K562 (cell line): ENCODE measurements around the gene SND1. TPM values are rescaled to one million over a fixed set of nuclear protein-coding genes. Genes with fewer than 3 reads are reported as not detected.

Experiments used
- ATAC-seq: fragments of 200-7000 bp; cut with Tn5 transposase; 3 replicates; pipeline ENCODE4 v1.9.1; 2020; ENCODE audit warnings: moderate library complexity
- BruUV-seq: library from RNA; stranded (reverse); fragments of 400-500 nt; replicated peaks from 2 replicates; lab custom pipeline; 2021; lab: Mats Ljungman, UMichigan
- CTCF ChIA-PET: fragments of 300-600 bp; formaldehyde crosslinking; extraction: SDS; loops from one replicate; lab custom pipeline; 2021; ENCODE audit warnings: low intra/inter-chr PET ratio; lab: Yijun Ruan, JAX
- POLR2A ChIA-PET: fragments of 300-600, 350-650 bp; sonication (Branson Sonifier 250); formaldehyde crosslinking; extraction: SDS; loops from one replicate; lab custom pipeline; 2021; ENCODE audit warnings: antibody characterized with exemption, inconsistent platforms; lab: Yijun Ruan, JAX
- DNase-seq, 4 experiments: peaks; one replicate each; pipeline versions ENCODE4 v3.0.0 to v3.0.0-alpha.2; 2011 to 2018; ENCODE audit warnings: low spot score in 3 of 4, mixed read lengths in 3 of 4; ENCODE audit errors: extremely low read depth in 1 of 4
- FAIRE-seq: peaks from 2 replicates; lab custom pipeline; 2011; peaks lifted over from hg19 to GRCh38; lab: Jason Lieb, UNC
- H2AFZ ChIP-seq: 2 replicates; pipeline ENCODE4 v1.6.0; 2011; ENCODE audit warnings: low read depth, low read length, control low read depth, inconsistent platforms
- H3K27ac ChIP-seq: fragments of 200-600 bp; 3 replicates; pipeline ENCODE4 v1.8.0; 2011; ENCODE audit warnings: low read depth, mild to moderate bottlenecking, control low read depth, inconsistent platforms, low read length, moderate library complexity, mixed read lengths; ENCODE audit errors: extremely low read depth
- H3K27me3 ChIP-seq, 2 experiments: fragments of 300-600 bp in 1 of 2; 2 replicates in 1 of 2; 3 replicates in 1 of 2; pipeline versions ENCODE4 v1.6.0 to v1.8.0; 2011; ENCODE audit warnings: inconsistent platforms in 2 of 2, low read length in 2 of 2, mild to moderate bottlenecking in 1 of 2, mixed read lengths in 1 of 2, moderate library complexity in 1 of 2; ENCODE audit not compliant: control insufficient read depth in 2 of 2, insufficient read depth in 2 of 2
- H3K36me3 ChIP-seq: fragments of 300-600 bp; 3 replicates; pipeline ENCODE4 v1.8.0; 2011; ENCODE audit warnings: mild to moderate bottlenecking, low read length, inconsistent platforms; ENCODE audit not compliant: control insufficient read depth, insufficient read depth
- H3K4me1 ChIP-seq, 2 experiments: fragments of 200-600 bp in 1 of 2; replicated peaks in 1 of 2; 2 replicates in 1 of 2; 3 replicates in 1 of 2; pipeline versions ENCODE4 v1.5.1 to v1.8.0; 2011; ENCODE audit warnings: inconsistent platforms in 2 of 2, low read length in 2 of 2, mild to moderate bottlenecking in 1 of 2, mixed read lengths in 1 of 2, moderate library complexity in 1 of 2; ENCODE audit not compliant: control insufficient read depth in 2 of 2, insufficient read depth in 2 of 2
- H3K4me2 ChIP-seq: 2 replicates; pipeline ENCODE4 v1.6.1; 2011; ENCODE audit warnings: low read length, control low read depth, inconsistent platforms, mixed read lengths; ENCODE audit not compliant: insufficient read depth
- H3K4me3 ChIP-seq: fragments of 200-600 bp; sonication (generic), shearing (Covaris generic); 2 replicates; pipeline ENCODE4 v1.5.1; 2016; ENCODE audit warnings: control low read depth, inconsistent platforms
- H3K79me2 ChIP-seq: fragments of 200-600 bp; 3 replicates; pipeline ENCODE4 v1.8.0; 2011; ENCODE audit warnings: low read length, inconsistent platforms; ENCODE audit not compliant: control insufficient read depth, insufficient read depth
- H3K9ac ChIP-seq, 2 experiments: 2 replicates each; pipeline versions ENCODE4 v1.6.0 to v1.6.1; 2011; ENCODE audit warnings: low read depth in 2 of 2, low read length in 2 of 2, control low read depth in 1 of 2, inconsistent platforms in 1 of 2, mild to moderate bottlenecking in 1 of 2, mixed read lengths in 1 of 2; ENCODE audit not compliant: insufficient read depth in 1 of 2
- H3K9me1 ChIP-seq: one replicate; pipeline ENCODE4 v1.6.0; 2011; ENCODE audit warnings: inconsistent platforms, mild to moderate bottlenecking, low read length, moderate library complexity; ENCODE audit not compliant: control insufficient read depth, insufficient read depth
- H3K9me3 ChIP-seq: replicated peaks from 2 replicates; pipeline ENCODE4 v1.5.1; 2011; ENCODE audit warnings: low read depth, low read length, inconsistent platforms; ENCODE audit not compliant: control insufficient read depth, insufficient read depth
- H4K20me1 ChIP-seq: replicated peaks from 2 replicates; pipeline ENCODE4 v1.6.1; 2011; ENCODE audit warnings: low read length, inconsistent platforms, mixed read lengths; ENCODE audit not compliant: control insufficient read depth, insufficient read depth
- CBFB ChIP-seq: sonication (generic); formaldehyde crosslinking; IDR thresholded peaks from 2 replicates; pipeline ENCODE4 v1.4.0; 2020; ENCODE audit warnings: mild to moderate bottlenecking, missing genetic modification reagents
- CEBPG ChIP-seq, 3 experiments: fragments of 200-800 bp in 1 of 3; sonication (Bioruptor generic) in 1 of 3; sonication (generic) in 1 of 3; formaldehyde crosslinking in 1 of 3; IDR thresholded peaks in 2 of 3; conservative IDR thresholded peaks in 1 of 3; 2 replicates each; pipeline versions ENCODE4 v1.6.1 to v1.8.0; 2016 to 2022; ENCODE audit warnings: missing compliant biosample characterization in 2 of 3, missing genetic modification characterization in 2 of 3, mild to moderate bottlenecking in 1 of 3, missing genetic modification reagents in 1 of 3
- CTCFL ChIP-seq: IDR thresholded peaks from 2 replicates; pipeline ENCODE4 v1.6.1; 2011; ENCODE audit warnings: borderline replicate concordance, low read depth, mild to moderate bottlenecking, moderate library complexity, low read length; ENCODE audit not compliant: insufficient read depth, poor library complexity, severe bottlenecking
- HEY1 ChIP-seq: fragments of 250-450 bp; sonication (Bioruptor Pico); IDR thresholded peaks from 2 replicates; pipeline ENCODE4 v1.5.0; 2020; ENCODE audit warnings: mild to moderate bottlenecking, moderate library complexity, borderline replicate concordance
- KAT7 ChIP-seq: sonication (generic); formaldehyde crosslinking; IDR thresholded peaks from 2 replicates; pipeline ENCODE4 v1.8.0; 2022; ENCODE audit warnings: missing genetic modification reagents, mild to moderate bottlenecking, borderline replicate concordance
- MAFF ChIP-seq: IDR thresholded peaks from 2 replicates; pipeline ENCODE4 v1.6.1; 2012; ENCODE audit warnings: low read length, improper control_type of control experiment
- MCM2 ChIP-seq: fragments of 450-650 bp; IDR thresholded peaks from 2 replicates; pipeline ENCODE4 v1.6.1; 2017; ENCODE audit warnings: low read depth, mild to moderate bottlenecking
- NFE2 ChIP-seq: IDR thresholded peaks from 2 replicates; pipeline ENCODE4 v1.6.1; 2014; ENCODE audit warnings: antibody characterized with exemption, low read depth
- SIN3B ChIP-seq: fragments of 450-650 bp; IDR thresholded peaks from 2 replicates; pipeline ENCODE4 v1.6.1; 2017; ENCODE audit warnings: low read depth, mild to moderate bottlenecking, moderate library complexity
- SMC3 ChIP-seq: conservative IDR thresholded peaks from 2 replicates; pipeline ENCODE4 v1.6.1; 2011; ENCODE audit warnings: low read depth, low read length, improper control_type of control experiment; ENCODE audit not compliant: insufficient read depth
- STAG1 ChIP-seq: sonication (generic); formaldehyde crosslinking; IDR thresholded peaks from 2 replicates; pipeline ENCODE4 v1.5.0; 2020; ENCODE audit warnings: missing genetic modification reagents, borderline replicate concordance
- TBP ChIP-seq: optimal IDR thresholded peaks from 2 replicates; pipeline ENCODE3; 2011; ENCODE audit warnings: low read depth, low read length, improper control_type of control experiment
- TCF15 ChIP-seq: fragments of 250-450 bp; sonication (Bioruptor Pico); IDR thresholded peaks from 2 replicates; pipeline ENCODE4 v1.8.0; 2022; ENCODE audit warnings: moderate library complexity, mild to moderate bottlenecking, inconsistent platforms
- THRB ChIP-seq: fragments of 450-650 bp; formaldehyde crosslinking; conservative IDR thresholded peaks from 2 replicates; pipeline ENCODE4 v1.4.0; 2022; ENCODE audit warnings: mild to moderate bottlenecking, missing genetic modification characterization
- YBX1 ChIP-seq: fragments of 450-650 bp; IDR thresholded peaks from 2 replicates; pipeline ENCODE4 v1.7.1; 2016; ENCODE audit warnings: mild to moderate bottlenecking
- ZFPM2 ChIP-seq: fragments of 250-450 bp; sonication (Bioruptor Pico); IDR thresholded peaks from 2 replicates; pipeline ENCODE4 v1.5.1; 2022; ENCODE audit warnings: mild to moderate bottlenecking
- ZNF12 ChIP-seq: sonication (generic); formaldehyde crosslinking; IDR thresholded peaks from 2 replicates; pipeline ENCODE4 v1.4.0; 2020; ENCODE audit warnings: mild to moderate bottlenecking, missing genetic modification reagents
- ZNF586 ChIP-seq: fragments of 450-650 bp; formaldehyde crosslinking; conservative IDR thresholded peaks from 2 replicates; pipeline ENCODE4 v1.4.0; 2020; ENCODE audit warnings: mild to moderate bottlenecking, moderate library complexity
- WGBS: fragments of 100-300 bp; shearing (Covaris generic); methylation state at CpG from one replicate; pipeline ENCODE4 v1.1.6; 2016; ENCODE audit warnings: low coverage, mixed read lengths; ENCODE audit not compliant: insufficient coverage; ENCODE audit errors: missing lambda C conversion rate; 5-methylcytosine and 5-hydroxymethylcytosine counted together
- in situ Hi-C: fragments of 300-500 bp; cut with MboI; formaldehyde crosslinking; loops from 4 replicates; pipeline ENCODE4 v1.15.0; 2018; ENCODE audit warnings: inconsistent platforms, mixed read lengths
- intact Hi-C: fragments of 100-400 bp; cut with micrococcal nuclease; formaldehyde crosslinking; loops from 2 replicates; pipeline ENCODE4 v1.14.2; 2022
- polyA plus RNA-seq, 8 experiments: library from polyadenylated mRNA; depleted of rRNA in 4 of 8; stranded (reverse) in 5 of 8; unstranded in 3 of 8; fragments of >200 nt; fragmentation: Nextera tagmentation in 2 of 8; fragmentation: Illumina TruSeq in 1 of 8; extraction: Ambion mirVana in 2 of 8; extraction: Trizol in 1 of 8; gene quantifications; 2 replicates each; pipeline versions ENCODE4 v1.2.1 to v1.2.3, GENCODE V29; 2011 to 2014; ENCODE audit warnings: inconsistent platforms in 1 of 8, missing spikeins in 1 of 8
- total RNA-seq, 7 experiments: library from RNA; depleted of rRNA in 6 of 7; stranded (reverse); fragments of >200 nt in 6 of 7; fragmentation: Illumina TruSeq in 2 of 7; extraction: Trizol in 2 of 7; gene quantifications; 2 replicates each; pipeline versions ENCODE4 v1.2.1 to v1.2.3, GENCODE V29; 2011 to 2021; ENCODE audit warnings: low replicate concordance in 1 of 7

The SND1 gene
- total and polyA plus RNA-seq, 9 of the 15 experiments (the other 6 are each of a cell fraction or from before 2014, with no cell fraction given): 46.5 to 307 (median 191) TPM

GRCh38 chr7:127708201-127708600 lies 56.2 kb downstream of the SND1 start (continued):
- 0 out of 2 replicates have a peak, but pooled peaks have one; percentile 25 for TF ChIP-seq THRB (CRISPR knock-in tag)

- Histone ChIP-seq H3K4me1 (no peaks in the 10 kb centered on the region), H3K27me3 (no peaks in the 10 kb centered on the region), H3K9ac (no peak overlapping the region), H3K27ac (no peak overlapping the region), H3K79me2 (peaks cover 12% of the 10 kb centered on the region), H3K36me3 (peaks cover 97% of the 10 kb centered on the region), H2AFZ (no peak overlapping the region), H3K9me1 (no peaks in the 10 kb centered on the region), H3K4me2 (no peak overlapping the region), H3K4me3 (no peak overlapping the region), H3K9me3 (peaks cover 15% of the 10 kb centered on the region), H4K20me1 (no peaks in the 10 kb centered on the region)
- DNase-seq (peak; percentile 65 to 86 (median 72)), ATAC-seq (peak; percentile 97), FAIRE-seq (peak; percentile 88)
- 100% methylated on average over 1 of the region's 1 CpG for WGBS
- no TSS peak for BruUV-seq
- in situ Hi-C loops: no loop called here
- POLR2A ChIA-PET: interaction anchor here (0.6 to 1.5 kb wide), 5 partner anchors 15 to 501 kb away, joined by 3 to 5 read pairs (median 3); no protein-coding TSS in a partner anchor
- CTCF ChIA-PET: interaction anchor here (1.4 to 6.2 kb wide), 2 partner anchors 311 to 500 kb away, joined by 6 to 70 read pairs; no protein-coding TSS in a partner anchor
- intact Hi-C loops: loop anchor here (1.0 to 10.0 kb wide), 4 partner anchors 216 to 501 kb away; no protein-coding TSS in a partner anchor
- TF ChIP-seq MAFF (no peak), CEBPG (CRISPR knock-in tag; IDR thresholded peaks at IDR 0.05) (no peak), CEBPG (tag; conservative IDR thresholded peaks at IDR 0.05 in 1 of 2, IDR thresholded peaks at IDR 0.05 in 1 of 2) (peak; percentile 33 to 48; a peak in 2 of 4 replicates), SMC3 (peak; percentile 64), ZNF12 (CRISPR knock-in tag) (no peak), HEY1 (CRISPR knock-in tag) (no peak), SIN3B (no peak), KAT7 (CRISPR knock-in tag) (no peak), TCF15 (CRISPR knock-in tag) (no peak), TBP (peak; percentile 27), ZNF586 (CRISPR knock-in tag) (no peak), CTCFL (peak; percentile 32), NFE2 (no peak), MCM2 (no peak), ZFPM2 (CRISPR knock-in tag) (no peak), STAG1 (CRISPR knock-in tag) (peak; percentile 53; the same call in 1 of the 2 replicates), CBFB (CRISPR knock-in tag) (no peak), YBX1 (no peak)
Measured at GRCh38 chr7:127708788-127709187, 56.8 kb downstream of the SND1 start.
